Stimulated activated CD4-positive, alpha-beta T cell treated with anti-CD3 and anti-CD28 coated beads, Interleukin-12 subunit alpha, Interleukin-12 subunit beta, amount 100 ng/mL, for 4 hours (primary cell): Measurements from ENCODE around the gene TMEM270.
"Not testable (repeated sequence)": the region's sequence is repeated elsewhere in the genome, so short reads cannot be mapped to it uniquely, and the experiment has no call there.

Experiments
- DNase-seq: peaks from one replicate; pipeline ENCODE4 v3.0.0-alpha.2; 2020

The TMEM270 gene

GRCh38 chr7:73861305-73861704 is 346 bp downstream of the TMEM270 start:
- DNase-seq = no peak

GRCh38 chr7:73864981-73865711 is 4.2 kb downstream of the TMEM270 start:
- no peak for DNase-seq

GRCh38 chr7:73865738-73866445 is 4.9 kb downstream of the TMEM270 start:
- no peak for DNase-seq

- no peak for DNase-seq
Measured at GRCh38 chr7:73866446-73866767, 5.4 kb downstream of the TMEM270 start.

- no peak for DNase-seq
Measured at GRCh38 chr7:73869011-73869798, 8.2 kb downstream of the TMEM270 start.

GRCh38 chr7:73870041-73870492 is 9.1 kb downstream of the TMEM270 start:
- DNase-seq = no peak

- DNase-seq = no peak
Measured at GRCh38 chr7:73871163-73872011, 10.4 kb downstream of the TMEM270 start.

- no peak for DNase-seq
Measured at GRCh38 chr7:73872056-73872908, 11.3 kb downstream of the TMEM270 start.

GRCh38 chr7:73876361-73876760 is 15.4 kb downstream of the TMEM270 start:
- no peak for DNase-seq

GRCh38 chr7:73876973-73877372 is 16.0 kb downstream of the TMEM270 start:
- no peak for DNase-seq

- no peak for DNase-seq
Measured at GRCh38 chr7:73879977-73880681, 19.2 kb downstream of the TMEM270 start.

- DNase-seq = no peak
Measured at GRCh38 chr7:73880755-73881328, 19.9 kb downstream of the TMEM270 start.

GRCh38 chr7:73881352-73882046 is 20.5 kb downstream of the TMEM270 start:
- DNase-seq = no peak

- no peak for DNase-seq
Measured at GRCh38 chr7:73882047-73882402, 21.1 kb downstream of the TMEM270 start.

GRCh38 chr7:73884867-73885422 is 24.0 kb downstream of the TMEM270 start:
- not testable (repeated sequence) for DNase-seq

GRCh38 chr7:73885433-73885974 is 24.5 kb downstream of the TMEM270 start:
- DNase-seq = no peak

- no peak for DNase-seq
Measured at GRCh38 chr7:73885975-73886798, 25.2 kb downstream of the TMEM270 start.

- DNase-seq = no peak
Measured at GRCh38 chr7:73887762-73888161, 26.8 kb downstream of the TMEM270 start.

GRCh38 chr7:73888959-73889358 is 28.0 kb downstream of the TMEM270 start:
- DNase-seq = no peak
